H1 (cell line): ENCODE results near the gene LRRC4C. TPM values are rescaled to one million over a fixed set of nuclear protein-coding genes. Genes with fewer than 3 reads are reported as not detected.

Source experiments
- CHD2 ChIP-seq: IDR thresholded peaks from 2 replicates; pipeline ENCODE4 v1.6.1; 2012; ENCODE audit warnings: low read length, improper control_type of control experiment
- GABPA ChIP-seq: IDR thresholded peaks from 2 replicates; pipeline ENCODE4 v1.6.1; 2011; ENCODE audit warnings: mild to moderate bottlenecking, low read length, moderate library complexity, borderline replicate concordance; ENCODE audit not compliant: insufficient read depth
- RFX5 ChIP-seq: IDR thresholded peaks from 2 replicates; pipeline ENCODE4 v1.6.1; 2011; ENCODE audit warnings: low read depth, low read length, improper control_type of control experiment, borderline replicate concordance
- SAP30 ChIP-seq: fragments of 300-600 bp; sonication (generic); IDR thresholded peaks from 2 replicates; pipeline ENCODE4 v1.7.1; 2012; ENCODE audit warnings: low read length, moderate library complexity, mild to moderate bottlenecking, inconsistent platforms; ENCODE audit not compliant: insufficient read depth, insufficient replicate concordance
- polyA plus RNA-seq, 7 experiments: library from polyadenylated mRNA; depleted of rRNA in 3 of 7; stranded (reverse) in 5 of 7; unstranded in 2 of 7; fragments of >200 nt in 5 of 7; fragments of 200-250 nt in 2 of 7; gene quantifications; 1 replicate in 5 of 7; 2 replicates in 1 of 7; 4 replicates in 1 of 7; pipeline versions ENCODE4 v1.2.1 to v1.2.3, GENCODE V29; 2011 to 2013; ENCODE audit warnings: missing spikeins in 2 of 7, mixed read lengths in 2 of 7
- total RNA-seq: library from RNA; stranded (reverse); fragmentation: NEBNext Ultra II Directional; extraction: Animal tissue kit (Norgen Biotek cat#: 25700); gene quantifications from 2 replicates; pipeline ENCODE4 v1.2.1, GENCODE V29; 2021

Gene LRRC4C
- total and polyA plus RNA-seq, 2 of the 8 experiments (the other 6 are each of a cell fraction or from before 2014, with no cell fraction given), result 0.23 to 2.2 TPM

- no peak for TF ChIP-seq CHD2
- no peak for TF ChIP-seq SAP30
- no peak for TF ChIP-seq GABPA
- no peak for TF ChIP-seq RFX5
Measured at GRCh38 chr11:40241524-40242051, 1217.9 kb downstream of the LRRC4C start (continued).
